ENCODE results near the gene RALBP1.

The RALBP1 gene

GRCh38 chr18:9562584-9562983 is 87.3 kb downstream of the RALBP1 start:
- Histone ChIP-seq H3K27me3 (replicated peaks; ENCODE audit: insufficient read depth, low read length) (no peaks in the 10 kb centered on the region), H3K79me2 (ENCODE audit: low read length) (no peaks in the 10 kb centered on the region), H3K4me2 (ENCODE audit: low read depth, low read length) (no peak overlapping the region), H3K9me2 (replicated peaks; ENCODE audit: insufficient read depth, low read length) (no peaks in the 10 kb centered on the region), H3K9ac (ENCODE audit: low read length) (no peak overlapping the region), H3K4me3 (ENCODE audit: low read length) (no peak overlapping the region), H3K36me3 (replicated peaks; ENCODE audit: insufficient read depth, low read length) (no peaks in the 10 kb centered on the region), H3K27ac (ENCODE audit: low read length) (no peak overlapping the region), H3K9me3 (replicated peaks; ENCODE audit: insufficient read depth, low read length) (no peaks in the 10 kb centered on the region), H2AFZ (ENCODE audit: low read length) (no peak overlapping the region), H4K20me1 (ENCODE audit: insufficient read depth, low read length) (no peaks in the 10 kb centered on the region), H3F3A (ENCODE audit: insufficient read depth, low read length) (no peaks in the 10 kb centered on the region), H3K4me1 (ENCODE audit: low read length) (no peaks in the 10 kb centered on the region)
- no peak for DNase-seq
- TF ChIP-seq EZH2phosphoT487 (IDR thresholded peaks at IDR 0.05; ENCODE audit: low read length) (no peak), EZH2 (optimal IDR thresholded peaks at IDR 0.05; ENCODE audit: low read depth, low read length) (no peak), CTCF (IDR thresholded peaks at IDR 0.05; ENCODE audit: low read length) (no peak)

GRCh38 chr18:9563331-9563730 is 88.0 kb downstream of the RALBP1 start:
- Histone ChIP-seq H3K9ac (ENCODE audit: low read length) (no peak overlapping the region), H3K36me3 (replicated peaks; ENCODE audit: insufficient read depth, low read length) (no peaks in the 10 kb centered on the region), H3K9me2 (replicated peaks; ENCODE audit: insufficient read depth, low read length) (no peaks in the 10 kb centered on the region), H2AFZ (ENCODE audit: low read length) (no peak overlapping the region), H3K4me2 (ENCODE audit: low read depth, low read length) (no peak overlapping the region), H3K4me3 (ENCODE audit: low read length) (no peak overlapping the region), H3F3A (ENCODE audit: insufficient read depth, low read length) (no peaks in the 10 kb centered on the region), H3K9me3 (replicated peaks; ENCODE audit: insufficient read depth, low read length) (no peaks in the 10 kb centered on the region), H3K27ac (ENCODE audit: low read length) (no peak overlapping the region), H4K20me1 (ENCODE audit: insufficient read depth, low read length) (no peaks in the 10 kb centered on the region), H3K27me3 (replicated peaks; ENCODE audit: insufficient read depth, low read length) (no peaks in the 10 kb centered on the region), H3K4me1 (ENCODE audit: low read length) (no peaks in the 10 kb centered on the region), H3K79me2 (ENCODE audit: low read length) (no peaks in the 10 kb centered on the region)
- no peak for DNase-seq
- no peak for TF ChIP-seq EZH2phosphoT487 (IDR thresholded peaks at IDR 0.05; ENCODE audit: low read length)
- TF ChIP-seq CTCF (IDR thresholded peaks at IDR 0.05; ENCODE audit: low read length) = no peak
- TF ChIP-seq EZH2 (optimal IDR thresholded peaks at IDR 0.05; ENCODE audit: low read depth, low read length) = no peak

GRCh38 chr18:9565407-9565806 is 90.1 kb downstream of the RALBP1 start:
- H3K27me3 ChIP-seq (replicated peaks; ENCODE audit: insufficient read depth, low read length) = no peaks in the 10 kb centered on the region
- H3K9me2 ChIP-seq (replicated peaks; ENCODE audit: insufficient read depth, low read length) = no peaks in the 10 kb centered on the region
- no peaks in the 10 kb centered on the region for H3K4me1 ChIP-seq (ENCODE audit: low read length)
- DNase-seq = no peak
- no peaks in the 10 kb centered on the region for H3K9me3 ChIP-seq (replicated peaks; ENCODE audit: insufficient read depth, low read length)
- no peaks in the 10 kb centered on the region for H3K36me3 ChIP-seq (replicated peaks; ENCODE audit: insufficient read depth, low read length)
- H3K27ac ChIP-seq (ENCODE audit: low read length) = no peak overlapping the region
- H3F3A ChIP-seq (ENCODE audit: insufficient read depth, low read length) = no peaks in the 10 kb centered on the region
- TF ChIP-seq EZH2phosphoT487 (IDR thresholded peaks at IDR 0.05; ENCODE audit: low read length) (no peak), CTCF (IDR thresholded peaks at IDR 0.05; ENCODE audit: low read length) (no peak), EZH2 (optimal IDR thresholded peaks at IDR 0.05; ENCODE audit: low read depth, low read length) (no peak)
- H3K4me3 ChIP-seq (ENCODE audit: low read length) = no peak overlapping the region
- H3K79me2 ChIP-seq (ENCODE audit: low read length) = no peaks in the 10 kb centered on the region
- no peak overlapping the region for H3K4me2 ChIP-seq (ENCODE audit: low read depth, low read length)
- no peak overlapping the region for H3K9ac ChIP-seq (ENCODE audit: low read length)
- H4K20me1 ChIP-seq (ENCODE audit: insufficient read depth, low read length) = no peaks in the 10 kb centered on the region
- no peak overlapping the region for H2AFZ ChIP-seq (ENCODE audit: low read length)

Measured in MM.1S (cell line).